H1 (cell line): ENCODE measurements around the gene FCAR. TPM values are rescaled to one million over a fixed set of nuclear protein-coding genes. Genes with fewer than 3 reads are reported as not detected.

Experiments used
- TAF7 ChIP-seq: optimal IDR thresholded peaks from 2 replicates; pipeline ENCODE3; 2011; ENCODE audit warnings: low read depth, mild to moderate bottlenecking, inconsistent platforms, low read length, moderate library complexity, borderline replicate concordance
- polyA plus RNA-seq, 7 experiments: library from polyadenylated mRNA; depleted of rRNA in 3 of 7; stranded (reverse) in 5 of 7; unstranded in 2 of 7; fragments of >200 nt in 5 of 7; fragments of 200-250 nt in 2 of 7; gene quantifications; 1 replicate in 5 of 7; 2 replicates in 1 of 7; 4 replicates in 1 of 7; pipeline versions ENCODE4 v1.2.1 to v1.2.3, GENCODE V29; 2011 to 2013; ENCODE audit warnings: missing spikeins in 2 of 7, mixed read lengths in 2 of 7
- total RNA-seq: library from RNA; stranded (reverse); fragmentation: NEBNext Ultra II Directional; extraction: Animal tissue kit (Norgen Biotek cat#: 25700); gene quantifications from 2 replicates; pipeline ENCODE4 v1.2.1, GENCODE V29; 2021

The FCAR gene
- total and polyA plus RNA-seq, 2 of the 8 experiments (the other 6 are each of a cell fraction or from before 2014, with no cell fraction given): not detected

DNA sequence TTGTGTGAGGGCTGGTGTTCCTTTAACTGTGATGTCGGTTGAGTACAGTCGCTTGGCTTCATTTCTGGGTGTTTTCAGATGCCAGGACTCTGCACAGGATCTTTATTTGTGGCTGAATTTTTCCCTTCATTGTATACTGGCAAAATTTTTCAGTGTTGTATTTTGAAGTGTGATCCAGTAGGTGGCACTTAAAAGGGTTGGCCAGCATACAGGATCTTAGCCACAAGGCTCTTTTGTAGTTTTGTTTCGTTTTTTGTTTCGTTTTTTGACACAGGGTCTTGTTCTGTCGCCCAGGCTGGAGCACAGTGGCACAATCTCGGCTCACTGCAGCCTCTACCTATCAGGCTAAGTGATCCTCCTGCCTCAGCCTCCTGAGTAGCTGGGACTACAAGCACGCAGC is 8.7 kb downstream of the FCAR start (continued):
- TF ChIP-seq TAF7: no peak
